Thyroid gland (tissue), 4 donors: ENCODE data around the gene SLAIN2.

ENCODE experiments used
- POLR2A ChIP-seq, 2 donors: fragments of 450-650 bp; IDR thresholded peaks; one replicate each; pipeline ENCODE4 v1.6.1; 2017; ENCODE audit warnings: antibody characterized with exemption in 2 of 2, mild to moderate bottlenecking in 2 of 2, moderate library complexity in 1 of 2
- TF ChIP-seq, protein P1 (sequence below), 6 experiments: fragments of 200-600 bp in 3 of 6; fragments of 450-650 bp in 3 of 6; sonication (generic) in 3 of 6; IDR thresholded peaks; one replicate each; pipeline ENCODE4 v1.5.1; 2016 to 2019; ENCODE audit warnings: antibody characterized with exemption in 6 of 6, mild to moderate bottlenecking in 2 of 6, inconsistent platforms in 1 of 6, moderate library complexity in 1 of 6

DNA sequence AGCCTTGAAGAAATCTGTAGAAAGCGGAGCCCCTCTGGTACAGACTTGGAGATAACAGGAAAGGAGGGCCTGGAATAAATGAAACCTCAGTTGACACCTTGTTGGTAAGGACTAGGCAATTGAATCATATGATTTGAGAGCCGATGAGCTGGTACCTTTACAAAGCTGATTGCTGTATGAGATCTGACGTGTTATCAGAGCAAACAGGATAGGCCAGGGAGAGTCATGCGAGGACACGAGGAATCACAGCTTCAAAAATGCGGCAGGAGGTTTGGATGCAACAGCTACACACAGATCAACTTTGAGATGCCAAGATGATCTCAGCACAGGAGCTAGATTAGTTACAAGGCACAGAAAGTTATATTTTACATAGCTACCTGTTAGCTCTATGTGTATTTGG lies 134.4 kb downstream of the SLAIN2 start:
- TF ChIP-seq, protein P1, sequence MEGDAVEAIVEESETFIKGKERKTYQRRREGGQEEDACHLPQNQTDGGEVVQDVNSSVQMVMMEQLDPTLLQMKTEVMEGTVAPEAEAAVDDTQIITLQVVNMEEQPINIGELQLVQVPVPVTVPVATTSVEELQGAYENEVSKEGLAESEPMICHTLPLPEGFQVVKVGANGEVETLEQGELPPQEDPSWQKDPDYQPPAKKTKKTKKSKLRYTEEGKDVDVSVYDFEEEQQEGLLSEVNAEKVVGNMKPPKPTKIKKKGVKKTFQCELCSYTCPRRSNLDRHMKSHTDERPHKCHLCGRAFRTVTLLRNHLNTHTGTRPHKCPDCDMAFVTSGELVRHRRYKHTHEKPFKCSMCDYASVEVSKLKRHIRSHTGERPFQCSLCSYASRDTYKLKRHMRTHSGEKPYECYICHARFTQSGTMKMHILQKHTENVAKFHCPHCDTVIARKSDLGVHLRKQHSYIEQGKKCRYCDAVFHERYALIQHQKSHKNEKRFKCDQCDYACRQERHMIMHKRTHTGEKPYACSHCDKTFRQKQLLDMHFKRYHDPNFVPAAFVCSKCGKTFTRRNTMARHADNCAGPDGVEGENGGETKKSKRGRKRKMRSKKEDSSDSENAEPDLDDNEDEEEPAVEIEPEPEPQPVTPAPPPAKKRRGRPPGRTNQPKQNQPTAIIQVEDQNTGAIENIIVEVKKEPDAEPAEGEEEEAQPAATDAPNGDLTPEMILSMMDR (IDR thresholded peaks at IDR 0.05) = no peak
- no peak for TF ChIP-seq POLR2A (IDR thresholded peaks at IDR 0.05)
